HepG2 (cell line): ENCODE measurements around the gene SOX12. TPM values are rescaled to one million over a fixed set of nuclear protein-coding genes. Genes with fewer than 3 reads are reported as not detected.

Experiments
- ARHGAP35 ChIP-seq: sonication (generic); formaldehyde crosslinking; IDR thresholded peaks from 2 replicates; pipeline ENCODE4 v1.9.0; 2022; ENCODE audit warnings: mild to moderate bottlenecking, inconsistent platforms, moderate library complexity, missing genetic modification reagents, borderline replicate concordance
- CEBPG ChIP-seq: IDR thresholded peaks from 2 replicates; pipeline ENCODE4 v1.6.1; 2016
- EP300 ChIP-seq, 3 experiments: sonication (generic) in 1 of 3; formaldehyde crosslinking in 1 of 3; IDR thresholded peaks; 2 replicates each; pipeline versions ENCODE4 v1.5.1 to v1.6.1; 2011 to 2020; ENCODE audit warnings: low read depth in 2 of 3, low read length in 2 of 3, borderline replicate concordance in 1 of 3, improper control_type of control experiment in 1 of 3, mild to moderate bottlenecking in 1 of 3, missing genetic modification reagents in 1 of 3, moderate library complexity in 1 of 3
- KDM3A ChIP-seq: IDR thresholded peaks from 2 replicates; pipeline ENCODE4 v1.6.1; 2018; ENCODE audit warnings: low read depth, missing compliant biosample characterization
- KDM5A ChIP-seq: fragments of 200-600 bp; sonication (generic); IDR thresholded peaks from 2 replicates; pipeline ENCODE4 v1.7.0; 2018; ENCODE audit warnings: antibody characterized with exemption, mild to moderate bottlenecking, low read length, borderline replicate concordance
- RAD21 ChIP-seq: fragments of 450-650 bp; formaldehyde crosslinking; IDR thresholded peaks from 2 replicates; pipeline ENCODE4 v1.5.0; 2020; ENCODE audit warnings: mild to moderate bottlenecking
- SOX5 ChIP-seq: IDR thresholded peaks from 2 replicates; pipeline ENCODE4 v1.6.1; 2016; ENCODE audit warnings: borderline replicate concordance
- YEATS2 ChIP-seq: sonication (generic); formaldehyde crosslinking; IDR thresholded peaks from 2 replicates; pipeline ENCODE4 v1.4.0; 2020; ENCODE audit warnings: missing genetic modification reagents, borderline replicate concordance
- ZBTB7B ChIP-seq: sonication (generic); formaldehyde crosslinking; IDR thresholded peaks from 2 replicates; pipeline ENCODE4 v1.4.0; 2020; ENCODE audit warnings: missing genetic modification reagents
- ZFP36 ChIP-seq: fragments of 150-350 bp; IDR thresholded peaks from 2 replicates; pipeline ENCODE4 v1.6.1; 2018; ENCODE audit warnings: borderline replicate concordance, low read length, low read depth; ENCODE audit not compliant: partially characterized antibody
- ZFP36L2 ChIP-seq: sonication (generic); formaldehyde crosslinking; IDR thresholded peaks from 2 replicates; pipeline ENCODE4 v1.4.0; 2020; ENCODE audit warnings: missing genetic modification reagents
- ZNF235 ChIP-seq: sonication (generic); formaldehyde crosslinking; IDR thresholded peaks from 2 replicates; pipeline ENCODE4 v1.8.1; 2023; ENCODE audit warnings: mild to moderate bottlenecking, missing genetic modification reagents, borderline replicate concordance
- ZNF24 ChIP-seq: fragments of 450-650 bp; IDR thresholded peaks from 2 replicates; pipeline ENCODE4 v1.6.1; 2017; ENCODE audit warnings: antibody characterized with exemption, mild to moderate bottlenecking
- ZNF317 ChIP-seq: sonication (generic); formaldehyde crosslinking; IDR thresholded peaks from 2 replicates; pipeline ENCODE4 v1.5.0; 2020; ENCODE audit warnings: mild to moderate bottlenecking, missing genetic modification reagents
- ZNF546 ChIP-seq: sonication (generic); formaldehyde crosslinking; conservative IDR thresholded peaks from 2 replicates; pipeline ENCODE4 v1.8.1; 2023; ENCODE audit warnings: mild to moderate bottlenecking, missing genetic modification reagents
- ZNF558 ChIP-seq: sonication (generic); formaldehyde crosslinking; IDR thresholded peaks from 2 replicates; pipeline ENCODE4 v1.9.0; 2022; ENCODE audit warnings: mild to moderate bottlenecking, missing genetic modification reagents, borderline replicate concordance
- ZNF569 ChIP-seq: sonication (generic); formaldehyde crosslinking; IDR thresholded peaks from 2 replicates; pipeline ENCODE4 v1.5.0; 2020; ENCODE audit warnings: mild to moderate bottlenecking, missing genetic modification reagents, moderate library complexity, borderline replicate concordance
- ZNF629 ChIP-seq: sonication (generic); formaldehyde crosslinking; conservative IDR thresholded peaks from 2 replicates; pipeline ENCODE4 v1.5.0; 2020; ENCODE audit warnings: missing genetic modification reagents
- ZNF75D ChIP-seq: sonication (generic); formaldehyde crosslinking; IDR thresholded peaks from 2 replicates; pipeline ENCODE4 v1.8.1; 2023; ENCODE audit warnings: missing genetic modification reagents, mild to moderate bottlenecking, borderline replicate concordance
- ZNF883 ChIP-seq: sonication (generic); formaldehyde crosslinking; IDR thresholded peaks from 2 replicates; pipeline ENCODE4 v1.5.1; 2020; ENCODE audit warnings: mild to moderate bottlenecking, missing genetic modification reagents; ENCODE audit errors: not compliant biosample characterization
- polyA plus RNA-seq, 8 experiments: library from polyadenylated mRNA; depleted of rRNA in 3 of 8; stranded (reverse) in 7 of 8; unstranded in 1 of 8; fragments of >200 nt; fragmentation: Illumina TruSeq in 4 of 8; extraction: Trizol in 4 of 8; gene quantifications; 2 replicates each; pipeline versions ENCODE4 v1.2.1 to v1.2.3, GENCODE V29; 2011 to 2016; ENCODE audit warnings: low read depth in 4 of 8, missing spikeins in 1 of 8, mixed read lengths in 1 of 8; ENCODE audit not compliant: insufficient read depth in 1 of 8
- total RNA-seq, 5 experiments: library from RNA; depleted of rRNA; stranded (reverse); fragments of >200 nt; fragmentation: Illumina TruSeq; extraction: Trizol; gene quantifications; 2 replicates each; pipeline ENCODE4 v1.2.3, GENCODE V29; 2016; ENCODE audit warnings: low read depth in 1 of 5
- TF ChIP-seq, protein P1 (sequence below): sonication (generic); formaldehyde crosslinking; IDR thresholded peaks from 2 replicates; pipeline ENCODE4 v1.4.0; 2020; ENCODE audit warnings: missing genetic modification reagents
- TF ChIP-seq, protein P2 (sequence below): sonication (generic); formaldehyde crosslinking; IDR thresholded peaks from 2 replicates; pipeline ENCODE4 v1.9.0; 2021; ENCODE audit warnings: missing genetic modification reagents, borderline replicate concordance
- TF ChIP-seq, protein P3 (sequence below), 2 experiments: sonication (generic) in 1 of 2; formaldehyde crosslinking in 1 of 2; IDR thresholded peaks; 2 replicates each; pipeline versions ENCODE4 v1.4.0 to v1.6.1; 2018 to 2020; ENCODE audit warnings: missing genetic modification reagents in 2 of 2, borderline replicate concordance in 1 of 2, low read depth in 1 of 2, mild to moderate bottlenecking in 1 of 2, missing biosample characterization in 1 of 2
- TF ChIP-seq, protein P4 (sequence below): sonication (generic); formaldehyde crosslinking; IDR thresholded peaks from 2 replicates; pipeline ENCODE4 v1.5.0; 2020; ENCODE audit warnings: missing genetic modification reagents

Gene SOX12
- total and polyA plus RNA-seq, 2 of the 13 experiments (the other 11 are each of a cell fraction or from before 2014, with no cell fraction given), result 10.0 to 18.7 TPM

DNA sequence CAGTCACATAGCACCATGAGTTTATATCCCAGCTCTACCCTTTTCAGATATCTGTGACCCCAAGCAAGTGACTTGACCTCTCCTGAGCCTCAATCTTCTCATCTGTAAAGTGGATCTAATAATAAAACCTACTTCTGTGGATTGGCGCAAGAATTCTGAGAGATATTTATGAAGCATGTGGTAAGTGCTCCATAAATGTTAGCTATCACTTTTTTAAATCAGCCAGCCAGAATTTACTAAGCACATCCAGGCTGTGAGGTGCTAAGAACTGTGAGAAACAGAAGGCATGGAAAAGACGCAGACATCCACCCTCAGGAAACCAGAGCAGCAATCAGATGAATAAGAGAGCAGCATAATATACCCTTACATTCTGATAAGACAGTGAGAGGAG, 35.7 kb upstream of the SOX12 start (continued):
- TF ChIP-seq CEBPG (CRISPR knock-in tag), result no peak
- no peak for TF ChIP-seq SOX5 (CRISPR knock-in tag)
- TF ChIP-seq ZNF558 (CRISPR knock-in tag), result no peak
- TF ChIP-seq ZNF24, result no peak
- TF ChIP-seq ZNF75D (CRISPR knock-in tag), result no peak
- no peak for TF ChIP-seq EP300 (IDR thresholded peaks at IDR 0.05; ENCODE audit: low read depth in 2 of 2, low read length in 2 of 2)
- TF ChIP-seq EP300 (CRISPR knock-in tag; IDR thresholded peaks at IDR 0.05; ENCODE audit: borderline replicate concordance), result no peak
- no peak for TF ChIP-seq ARHGAP35 (CRISPR knock-in tag)
- TF ChIP-seq ZBTB7B (CRISPR knock-in tag), result 0 out of 2 replicates have a peak, but pooled peaks have one; percentile 40
- TF ChIP-seq KDM5A, result no peak
- TF ChIP-seq ZNF546 (CRISPR knock-in tag), result no peak
- TF ChIP-seq, protein P1, sequence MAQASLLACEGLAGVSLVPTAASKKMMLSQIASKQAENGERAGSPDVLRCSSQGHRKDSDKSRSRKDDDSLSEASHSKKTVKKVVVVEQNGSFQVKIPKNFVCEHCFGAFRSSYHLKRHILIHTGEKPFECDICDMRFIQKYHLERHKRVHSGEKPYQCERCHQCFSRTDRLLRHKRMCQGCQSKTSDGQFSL (CRISPR knock-in tag), result no peak
- no peak for TF ChIP-seq ZFP36L2 (CRISPR knock-in tag)
- no peak; the same call in 1 of the 2 replicates for TF ChIP-seq ZNF317 (CRISPR knock-in tag)
- no peak for TF ChIP-seq KDM3A (CRISPR knock-in tag)
- TF ChIP-seq, protein P2, sequence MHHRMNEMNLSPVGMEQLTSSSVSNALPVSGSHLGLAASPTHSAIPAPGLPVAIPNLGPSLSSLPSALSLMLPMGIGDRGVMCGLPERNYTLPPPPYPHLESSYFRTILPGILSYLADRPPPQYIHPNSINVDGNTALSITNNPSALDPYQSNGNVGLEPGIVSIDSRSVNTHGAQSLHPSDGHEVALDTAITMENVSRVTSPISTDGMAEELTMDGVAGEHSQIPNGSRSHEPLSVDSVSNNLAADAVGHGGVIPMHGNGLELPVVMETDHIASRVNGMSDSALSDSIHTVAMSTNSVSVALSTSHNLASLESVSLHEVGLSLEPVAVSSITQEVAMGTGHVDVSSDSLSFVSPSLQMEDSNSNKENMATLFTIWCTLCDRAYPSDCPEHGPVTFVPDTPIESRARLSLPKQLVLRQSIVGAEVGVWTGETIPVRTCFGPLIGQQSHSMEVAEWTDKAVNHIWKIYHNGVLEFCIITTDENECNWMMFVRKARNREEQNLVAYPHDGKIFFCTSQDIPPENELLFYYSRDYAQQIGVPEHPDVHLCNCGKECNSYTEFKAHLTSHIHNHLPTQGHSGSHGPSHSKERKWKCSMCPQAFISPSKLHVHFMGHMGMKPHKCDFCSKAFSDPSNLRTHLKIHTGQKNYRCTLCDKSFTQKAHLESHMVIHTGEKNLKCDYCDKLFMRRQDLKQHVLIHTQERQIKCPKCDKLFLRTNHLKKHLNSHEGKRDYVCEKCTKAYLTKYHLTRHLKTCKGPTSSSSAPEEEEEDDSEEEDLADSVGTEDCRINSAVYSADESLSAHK (CRISPR knock-in tag), result no peak
- TF ChIP-seq RAD21 (CRISPR knock-in tag), result no peak
- no peak for TF ChIP-seq ZFP36
- 0 out of 2 replicates have a peak, but pooled peaks have one; percentile 10 for TF ChIP-seq ZNF569 (CRISPR knock-in tag)
- TF ChIP-seq, protein P3, sequence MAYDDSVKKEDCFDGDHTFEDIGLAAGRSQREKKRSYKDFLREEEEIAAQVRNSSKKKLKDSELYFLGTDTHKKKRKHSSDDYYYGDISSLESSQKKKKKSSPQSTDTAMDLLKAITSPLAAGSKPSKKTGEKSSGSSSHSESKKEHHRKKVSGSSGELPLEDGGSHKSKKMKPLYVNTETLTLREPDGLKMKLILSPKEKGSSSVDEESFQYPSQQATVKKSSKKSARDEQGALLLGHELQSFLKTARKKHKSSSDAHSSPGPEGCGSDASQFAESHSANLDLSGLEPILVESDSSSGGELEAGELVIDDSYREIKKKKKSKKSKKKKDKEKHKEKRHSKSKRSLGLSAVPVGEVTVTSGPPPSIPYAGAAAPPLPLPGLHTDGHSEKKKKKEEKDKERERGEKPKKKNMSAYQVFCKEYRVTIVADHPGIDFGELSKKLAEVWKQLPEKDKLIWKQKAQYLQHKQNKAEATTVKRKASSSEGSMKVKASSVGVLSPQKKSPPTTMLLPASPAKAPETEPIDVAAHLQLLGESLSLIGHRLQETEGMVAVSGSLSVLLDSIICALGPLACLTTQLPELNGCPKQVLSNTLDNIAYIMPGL (CRISPR knock-in tag; IDR thresholded peaks at IDR 0.05; ENCODE audit: borderline replicate concordance in 1 of 2, low read depth in 1 of 2), result no peak
- TF ChIP-seq ZNF883 (CRISPR knock-in tag), result no peak
- TF ChIP-seq, protein P4, sequence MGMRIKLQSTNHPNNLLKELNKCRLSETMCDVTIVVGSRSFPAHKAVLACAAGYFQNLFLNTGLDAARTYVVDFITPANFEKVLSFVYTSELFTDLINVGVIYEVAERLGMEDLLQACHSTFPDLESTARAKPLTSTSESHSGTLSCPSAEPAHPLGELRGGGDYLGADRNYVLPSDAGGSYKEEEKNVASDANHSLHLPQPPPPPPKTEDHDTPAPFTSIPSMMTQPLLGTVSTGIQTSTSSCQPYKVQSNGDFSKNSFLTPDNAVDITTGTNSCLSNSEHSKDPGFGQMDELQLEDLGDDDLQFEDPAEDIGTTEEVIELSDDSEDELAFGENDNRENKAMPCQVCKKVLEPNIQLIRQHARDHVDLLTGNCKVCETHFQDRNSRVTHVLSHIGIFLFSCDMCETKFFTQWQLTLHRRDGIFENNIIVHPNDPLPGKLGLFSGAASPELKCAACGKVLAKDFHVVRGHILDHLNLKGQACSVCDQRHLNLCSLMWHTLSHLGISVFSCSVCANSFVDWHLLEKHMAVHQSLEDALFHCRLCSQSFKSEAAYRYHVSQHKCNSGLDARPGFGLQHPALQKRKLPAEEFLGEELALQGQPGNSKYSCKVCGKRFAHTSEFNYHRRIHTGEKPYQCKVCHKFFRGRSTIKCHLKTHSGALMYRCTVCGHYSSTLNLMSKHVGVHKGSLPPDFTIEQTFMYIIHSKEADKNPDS, result no peak
- 0 out of 2 replicates have a peak, but pooled peaks have one; percentile 73 for TF ChIP-seq ZNF235 (CRISPR knock-in tag)
- TF ChIP-seq YEATS2 (CRISPR knock-in tag), result peak; percentile 9; the same call in 1 of the 2 replicates
- TF ChIP-seq ZNF629 (CRISPR knock-in tag), result peak; percentile 96
